AG04450 (cell line): ENCODE measurements around the gene CHCHD3. TPM values are rescaled to one million over a fixed set of nuclear protein-coding genes. Genes with fewer than 3 reads are reported as not detected.

ENCODE experiments used
- CTCF ChIA-PET: fragments of 300-600, 350-600 bp; formaldehyde crosslinking; extraction: SDS; loops from one replicate; lab custom pipeline; 2022; ENCODE audit warnings: antibody characterized with exemption, inconsistent platforms; lab: Charles Lee
- POLR2A ChIA-PET: fragments of 350-600 bp; formaldehyde crosslinking; extraction: SDS; loops from one replicate; lab custom pipeline; 2021; ENCODE audit warnings: antibody characterized with exemption, inconsistent platforms; lab: Yijun Ruan, JAX
- DNase-seq: peaks from one replicate; pipeline ENCODE4 v3.0.0-alpha.2; 2011; ENCODE audit warnings: low read depth, low spot score
- H3K27ac ChIP-seq: one replicate; pipeline ENCODE4 v1.5.1; 2012; ENCODE audit warnings: low read depth, low read length, control low read depth
- H3K27me3 ChIP-seq: one replicate; pipeline ENCODE4 v1.6.0; 2012; ENCODE audit warnings: low read length; ENCODE audit not compliant: control insufficient read depth, insufficient read depth
- H3K4me3 ChIP-seq: 2 replicates; pipeline ENCODE4 v1.5.1; 2011; ENCODE audit warnings: mild to moderate bottlenecking, low read depth, low read length, control low read depth
- H3K9me3 ChIP-seq: 2 replicates; pipeline ENCODE4 v1.5.1; 2012; ENCODE audit warnings: low read length; ENCODE audit not compliant: control insufficient read depth, insufficient read depth
- CTCF ChIP-seq: IDR thresholded peaks from 2 replicates; pipeline ENCODE4 v1.5.1; 2011; ENCODE audit warnings: low read depth, low read length, control low read depth, inconsistent platforms
- polyA plus RNA-seq: library from polyadenylated mRNA; depleted of rRNA; stranded (reverse); fragments of >200 nt; gene quantifications from 2 replicates; pipeline ENCODE4 v1.2.3, GENCODE V29; 2011

The CHCHD3 gene
- polyA plus RNA-seq, 1 experiment = 77.8 TPM

GRCh38 chr7:132865366-132866143, 216.3 kb downstream of the CHCHD3 start:
- POLR2A ChIA-PET = no interaction called here
- CTCF ChIA-PET = interaction anchor here (0.8 kb wide), 1 partner anchor 13 kb away, joined by 3 read pairs; no protein-coding TSS in a partner anchor

GRCh38 chr7:132861940-132862554, 219.8 kb downstream of the CHCHD3 start:
- POLR2A ChIA-PET = no interaction called here
- no peak for DNase-seq
- Histone ChIP-seq H3K9me3 (no peaks in the 10 kb centered on the region; the same call in 1 of the 2 replicates), H3K27me3 (no peaks in the 10 kb centered on the region), H3K4me3 (no peak overlapping the region), H3K27ac (no peak overlapping the region)
- CTCF ChIA-PET = no interaction called here
- TF ChIP-seq CTCF = no peak

More at GRCh38 chr7:132865366-132866143, 216.3 kb downstream of the CHCHD3 start:
- DNase-seq = no peak
- Histone ChIP-seq H3K4me3 (no peak overlapping the region), H3K27me3 (no peaks in the 10 kb centered on the region), H3K27ac (no peak overlapping the region), H3K9me3 (no peaks in the 10 kb centered on the region; the same call in 1 of the 2 replicates)
- no peak for TF ChIP-seq CTCF

- no peak overlapping the region for H3K27ac ChIP-seq
- H3K4me3 ChIP-seq = no peak overlapping the region
- no peaks in the 10 kb centered on the region; the same call in 1 of the 2 replicates for H3K9me3 ChIP-seq
- CTCF ChIA-PET = no interaction called here
- POLR2A ChIA-PET = no interaction called here
- no peak for TF ChIP-seq CTCF
- no peaks in the 10 kb centered on the region for H3K27me3 ChIP-seq
- DNase-seq = no peak
These were observed 220.5 kb downstream of the CHCHD3 start for GRCh38 chr7:132861424-132861823.

- Histone ChIP-seq H3K4me3 (no peak overlapping the region), H3K27me3 (no peaks in the 10 kb centered on the region), H3K9me3 (no peaks in the 10 kb centered on the region; the same call in 1 of the 2 replicates), H3K27ac (no peak overlapping the region)
- DNase-seq = no peak
- no peak for TF ChIP-seq CTCF
- POLR2A ChIA-PET = no interaction called here
- CTCF ChIA-PET = interaction anchor here (0.6 kb wide), 1 partner anchor 19 kb away, joined by 3 read pairs; no protein-coding TSS in a partner anchor
These were observed 222.7 kb downstream of the CHCHD3 start for GRCh38 chr7:132859199-132859598.

GRCh38 chr7:132858760-132859159, 223.1 kb downstream of the CHCHD3 start:
- Histone ChIP-seq H3K27ac (no peak overlapping the region), H3K9me3 (no peaks in the 10 kb centered on the region; the same call in 1 of the 2 replicates), H3K27me3 (no peaks in the 10 kb centered on the region), H3K4me3 (no peak overlapping the region)
- no peak for DNase-seq
- ChIA-PET POLR2A (no interaction called here), CTCF (interaction anchor here (0.6 kb wide), 1 partner anchor 18 kb away, joined by 3 read pairs; no protein-coding TSS in a partner anchor)
- no peak for TF ChIP-seq CTCF
